ENCODE results near the gene SLC16A5. TPM values are rescaled to one million over a fixed set of nuclear protein-coding genes. Genes with fewer than 3 reads are reported as not detected.
"Not testable (repeated sequence)": the region's sequence is repeated elsewhere in the genome, so short reads cannot be mapped to it uniquely, and the experiment has no call there.

SLC16A5 gene
- total RNA-seq, 3 donors from 2014 or later: 0.53 to 1.2 (median 0.55) TPM

GRCh38 chr17:75133607-75134347 lies 46.0 kb downstream of the SLC16A5 start:
- not testable (repeated sequence) for H3K4me3 Mint-ChIP-seq; H3K9me3 Mint-ChIP-seq; DNase-seq; H3K27me3 Mint-ChIP-seq (ENCODE audit: low read depth); ATAC-seq
- Mint-ChIP-seq H3K36me3 (ENCODE audit: insufficient read depth) (peaks cover 14% of the 10 kb centered on the region), H3K4me1 (ENCODE audit: low read depth) (peaks cover 12% of the 10 kb centered on the region)

- peaks cover 7% of the 10 kb centered on the region for H3K4me1 Mint-ChIP-seq (ENCODE audit: low read depth)
- H3K9me3 Mint-ChIP-seq: no peaks in the 10 kb centered on the region
- no peaks in the 10 kb centered on the region for H3K27me3 Mint-ChIP-seq (ENCODE audit: low read depth)
- ATAC-seq: no peak
- no peak overlapping the region for H3K4me3 Mint-ChIP-seq
- no peak for DNase-seq
- peaks cover 12% of the 10 kb centered on the region for H3K36me3 Mint-ChIP-seq (ENCODE audit: insufficient read depth)
These were observed 47.7 kb downstream of the SLC16A5 start for GRCh38 chr17:75135452-75135851.

GRCh38 chr17:75135946-75136345 lies 48.2 kb downstream of the SLC16A5 start:
- Mint-ChIP-seq H3K36me3 (ENCODE audit: insufficient read depth) (peaks cover 10% of the 10 kb centered on the region), H3K4me1 (ENCODE audit: low read depth) (peaks cover 8% of the 10 kb centered on the region), H3K4me3 (no peak overlapping the region), H3K9me3 (no peaks in the 10 kb centered on the region), H3K27me3 (ENCODE audit: low read depth) (no peaks in the 10 kb centered on the region)
- ATAC-seq (no peak), DNase-seq (no peak)

GRCh38 chr17:75137762-75138161 lies 50.0 kb downstream of the SLC16A5 start:
- ATAC-seq; H3K4me3 Mint-ChIP-seq; H3K9me3 Mint-ChIP-seq; H3K36me3 Mint-ChIP-seq (ENCODE audit: insufficient read depth); DNase-seq; H3K27me3 Mint-ChIP-seq (ENCODE audit: low read depth): not testable (repeated sequence)
- peaks cover 11% of the 10 kb centered on the region for H3K4me1 Mint-ChIP-seq (ENCODE audit: low read depth)

GRCh38 chr17:75138519-75138918 lies 50.8 kb downstream of the SLC16A5 start:
- Mint-ChIP-seq H3K4me1 (ENCODE audit: low read depth) (peaks cover 11% of the 10 kb centered on the region), H3K4me3 (no peak overlapping the region), H3K27me3 (ENCODE audit: low read depth) (no peaks in the 10 kb centered on the region), H3K9me3 (no peaks in the 10 kb centered on the region), H3K36me3 (ENCODE audit: insufficient read depth) (peaks cover 10% of the 10 kb centered on the region)
- no peak for DNase-seq
- no peak for ATAC-seq

- peaks cover 27% of the 10 kb centered on the region for H3K36me3 Mint-ChIP-seq (ENCODE audit: insufficient read depth)
- H3K4me3 Mint-ChIP-seq: no peak overlapping the region
- DNase-seq (no peak), ATAC-seq (no peak)
- H3K27me3 Mint-ChIP-seq (ENCODE audit: low read depth): no peaks in the 10 kb centered on the region
- peaks cover 11% of the 10 kb centered on the region for H3K4me1 Mint-ChIP-seq (ENCODE audit: low read depth)
- H3K9me3 Mint-ChIP-seq: no peaks in the 10 kb centered on the region
These were observed 54.6 kb downstream of the SLC16A5 start for GRCh38 chr17:75142236-75142971.

- no peak for ATAC-seq
- Mint-ChIP-seq H3K4me1 (ENCODE audit: low read depth) (peaks cover 16% of the 10 kb centered on the region), H3K36me3 (ENCODE audit: insufficient read depth) (peaks cover 36% of the 10 kb centered on the region), H3K27me3 (ENCODE audit: low read depth) (no peaks in the 10 kb centered on the region), H3K9me3 (no peaks in the 10 kb centered on the region), H3K4me3 (no peak overlapping the region)
- no peak for DNase-seq
These were observed 57.2 kb downstream of the SLC16A5 start for GRCh38 chr17:75144816-75145512.

GRCh38 chr17:75146592-75146991 lies 58.8 kb downstream of the SLC16A5 start:
- Mint-ChIP-seq H3K4me3 (no peak overlapping the region), H3K36me3 (ENCODE audit: insufficient read depth) (peaks cover 33% of the 10 kb centered on the region), H3K9me3 (no peaks in the 10 kb centered on the region), H3K4me1 (ENCODE audit: low read depth) (peaks cover 7% of the 10 kb centered on the region), H3K27me3 (ENCODE audit: low read depth) (no peaks in the 10 kb centered on the region)
- DNase-seq (no peak), ATAC-seq (no peak)

- Mint-ChIP-seq H3K9me3 (no peaks in the 10 kb centered on the region), H3K27me3 (ENCODE audit: low read depth) (no peaks in the 10 kb centered on the region), H3K36me3 (ENCODE audit: insufficient read depth) (peaks cover 33% of the 10 kb centered on the region), H3K4me3 (no peak overlapping the region), H3K4me1 (ENCODE audit: low read depth) (peaks cover 17% of the 10 kb centered on the region)
- DNase-seq: no peak
- no peak for ATAC-seq
These were observed 60.3 kb downstream of the SLC16A5 start for GRCh38 chr17:75147878-75148546.

- H3K36me3 Mint-ChIP-seq (ENCODE audit: insufficient read depth): peaks cover 13% of the 10 kb centered on the region
- DNase-seq (no peak), ATAC-seq (no peak)
- H3K9me3 Mint-ChIP-seq: no peaks in the 10 kb centered on the region
- peak overlapping the region; percentile 94 for H3K4me3 Mint-ChIP-seq
- no peaks in the 10 kb centered on the region for H3K27me3 Mint-ChIP-seq (ENCODE audit: low read depth)
- peaks cover 30% of the 10 kb centered on the region for H3K4me1 Mint-ChIP-seq (ENCODE audit: low read depth)
These were observed 64.2 kb downstream of the SLC16A5 start for GRCh38 chr17:75151930-75152329.

- ATAC-seq (no peak), DNase-seq (no peak)
- H3K9me3 Mint-ChIP-seq: no peaks in the 10 kb centered on the region
- H3K36me3 Mint-ChIP-seq (ENCODE audit: insufficient read depth): peaks cover 8% of the 10 kb centered on the region
- H3K4me1 Mint-ChIP-seq (ENCODE audit: low read depth): peaks cover 30% of the 10 kb centered on the region
- H3K4me3 Mint-ChIP-seq: peak overlapping the region; percentile 94
- H3K27me3 Mint-ChIP-seq (ENCODE audit: low read depth): no peaks in the 10 kb centered on the region
These were observed 64.8 kb downstream of the SLC16A5 start for GRCh38 chr17:75152523-75152921.

GRCh38 chr17:75152922-75153779 lies 65.4 kb downstream of the SLC16A5 start:
- peaks cover 7% of the 10 kb centered on the region for H3K36me3 Mint-ChIP-seq (ENCODE audit: insufficient read depth)
- no peak for ATAC-seq
- no peaks in the 10 kb centered on the region for H3K9me3 Mint-ChIP-seq
- no peak for DNase-seq
- peak overlapping the region; percentile 94 for H3K4me3 Mint-ChIP-seq
- peaks cover 30% of the 10 kb centered on the region for H3K4me1 Mint-ChIP-seq (ENCODE audit: low read depth)
- H3K27me3 Mint-ChIP-seq (ENCODE audit: low read depth): no peaks in the 10 kb centered on the region

GRCh38 chr17:75153780-75154194 lies 66.0 kb downstream of the SLC16A5 start:
- peak; percentile 1 to 7 for ATAC-seq
- Mint-ChIP-seq H3K4me1 (ENCODE audit: low read depth) (peaks cover 27% of the 10 kb centered on the region), H3K4me3 (peak overlapping the region; percentile 94), H3K36me3 (ENCODE audit: insufficient read depth) (peaks cover 2% of the 10 kb centered on the region), H3K27me3 (ENCODE audit: low read depth) (no peaks in the 10 kb centered on the region), H3K9me3 (no peaks in the 10 kb centered on the region)
- DNase-seq: no peak
